H1 (cell line): ENCODE measurements around the gene RPRD1A. TPM values are rescaled to one million over a fixed set of nuclear protein-coding genes. Genes with fewer than 3 reads are reported as not detected.

Source experiments
- CTCF ChIA-PET: fragments of 300-600 bp; sonication (Branson Sonifier 250); formaldehyde crosslinking; loops from one replicate; lab custom pipeline; 2021; ENCODE audit not compliant: partially characterized antibody; lab: Charles Lee
- POLR2A ChIA-PET: fragments of 300-600 bp; sonication (Branson Sonifier 250); formaldehyde crosslinking; loops from one replicate; lab custom pipeline; 2021; ENCODE audit warnings: inconsistent platforms; ENCODE audit not compliant: partially characterized antibody; lab: Charles Lee
- DNase-seq, 2 experiments: peaks; one replicate each; pipeline versions ENCODE4 v3.0.0 to v3.0.0-alpha.2; 2010 to 2022; ENCODE audit warnings: low spot score in 2 of 2, low read depth in 1 of 2, mixed read lengths in 1 of 2
- FAIRE-seq: peaks from 2 replicates; lab custom pipeline; 2011; peaks lifted over from hg19 to GRCh38; lab: Jason Lieb, UNC
- H2AFZ ChIP-seq: 2 replicates; pipeline ENCODE4 v1.8.1; 2012; ENCODE audit warnings: low read length, inconsistent platforms
- H2AK5ac ChIP-seq: 2 replicates; pipeline ENCODE4 v1.6.1; 2013; ENCODE audit warnings: low read depth, low read length
- H2BK120ac ChIP-seq: replicated peaks from 2 replicates; pipeline ENCODE3; 2013; ENCODE audit warnings: low read depth, low read length, inconsistent platforms
- H2BK12ac ChIP-seq: 2 replicates; pipeline ENCODE4 v1.6.1; 2013; ENCODE audit warnings: low read depth, low read length
- H2BK15ac ChIP-seq: 2 replicates; pipeline ENCODE4 v1.6.1; 2013; ENCODE audit warnings: low read length
- H2BK20ac ChIP-seq: 2 replicates; pipeline ENCODE4 v1.6.1; 2013; ENCODE audit warnings: low read length
- H2BK5ac ChIP-seq: 2 replicates; pipeline ENCODE4 v1.6.1; 2013; ENCODE audit warnings: low read depth, low read length
- H3K14ac ChIP-seq: 2 replicates; pipeline ENCODE4 v1.6.1; 2013; ENCODE audit warnings: inconsistent platforms; ENCODE audit not compliant: insufficient read length
- H3K18ac ChIP-seq: 2 replicates; pipeline ENCODE4 v1.6.1; 2013; ENCODE audit warnings: low read length; ENCODE audit errors: extremely low read depth
- H3K23ac ChIP-seq: 2 replicates; pipeline ENCODE4 v1.6.1; 2013; ENCODE audit warnings: inconsistent platforms; ENCODE audit not compliant: insufficient read length
- H3K23me2 ChIP-seq: 2 replicates; pipeline ENCODE4 v1.6.1; 2013; ENCODE audit warnings: low read depth, low read length
- H3K27ac ChIP-seq: 2 replicates; pipeline ENCODE4 v1.6.1; 2011; ENCODE audit warnings: low read depth, low read length, inconsistent platforms
- H3K27me3 ChIP-seq, 4 experiments: replicated peaks in 1 of 4; 1 replicate in 1 of 4; 2 replicates in 3 of 4; pipeline versions ENCODE4 v1.6.1 to v1.8.1; 2011 to 2013; ENCODE audit warnings: low read length in 3 of 4, mild to moderate bottlenecking in 3 of 4, inconsistent platforms in 2 of 4, mixed read lengths in 2 of 4, moderate library complexity in 1 of 4; ENCODE audit not compliant: control insufficient read depth in 3 of 4, insufficient read depth in 3 of 4; ENCODE audit errors: extremely low read depth in 1 of 4
- H3K36me3 ChIP-seq, 4 experiments: 2 replicates each; pipeline versions ENCODE4 v1.6.1 to v1.8.1; 2011 to 2013; ENCODE audit warnings: mild to moderate bottlenecking in 4 of 4, low read length in 3 of 4, moderate library complexity in 2 of 4, control low read depth in 1 of 4, inconsistent platforms in 1 of 4; ENCODE audit not compliant: insufficient read depth in 4 of 4, control insufficient read depth in 2 of 4
- H3K4ac ChIP-seq: replicated peaks from 2 replicates; pipeline ENCODE3; 2013; ENCODE audit warnings: low read length, low read depth, mixed read lengths, inconsistent platforms; ENCODE audit not compliant: insufficient read length
- H3K4me1 ChIP-seq, 4 experiments: replicated peaks in 1 of 4; 1 replicate in 1 of 4; 2 replicates in 3 of 4; pipeline versions ENCODE4 v1.6.1 to v1.8.1; 2011 to 2013; ENCODE audit warnings: low read length in 3 of 4, inconsistent platforms in 2 of 4, mixed read lengths in 1 of 4; ENCODE audit not compliant: insufficient read depth in 4 of 4, control insufficient read depth in 3 of 4
- H3K4me2 ChIP-seq, 2 experiments: 2 replicates each; pipeline versions ENCODE4 v1.6.1 to v1.8.1; 2011 to 2013; ENCODE audit warnings: low read depth in 2 of 2, low read length in 2 of 2, control low read depth in 1 of 2, inconsistent platforms in 1 of 2, mild to moderate bottlenecking in 1 of 2; ENCODE audit not compliant: insufficient read depth in 1 of 2
- H3K4me3 ChIP-seq, 4 experiments: fragments of 200-600, 300-600 bp in 1 of 4; sonication (generic), shearing (Covaris generic), sonication (Bioruptor Twin) in 1 of 4; 2 replicates each; pipeline versions ENCODE4 v1.5.1 to v1.8.1; 2011 to 2016; ENCODE audit warnings: low read length in 4 of 4, low read depth in 3 of 4, control low read depth in 2 of 4, inconsistent platforms in 2 of 4, mild to moderate bottlenecking in 2 of 4, mixed read lengths in 1 of 4, moderate library complexity in 1 of 4; ENCODE audit not compliant: insufficient read depth in 2 of 4; ENCODE audit errors: extremely low read depth in 1 of 4
- H3K56ac ChIP-seq: replicated peaks from 2 replicates; pipeline ENCODE3; 2013; ENCODE audit warnings: low read depth, mild to moderate bottlenecking, mixed read lengths, low read length, inconsistent platforms; ENCODE audit not compliant: insufficient read length
- H3K79me1 ChIP-seq: 2 replicates; pipeline ENCODE4 v1.6.1; 2013; ENCODE audit warnings: low read depth, low read length, control low read depth
- H3K79me2 ChIP-seq, 2 experiments: 2 replicates each; pipeline versions ENCODE4 v1.6.1 to v1.8.1; 2012 to 2013; ENCODE audit warnings: low read length in 2 of 2, mild to moderate bottlenecking in 2 of 2, inconsistent platforms in 1 of 2; ENCODE audit not compliant: insufficient read depth in 2 of 2, control insufficient read depth in 1 of 2
- H3K9ac ChIP-seq, 4 experiments: replicated peaks in 1 of 4; 1 replicate in 1 of 4; 2 replicates in 3 of 4; pipeline versions ENCODE4 v1.6.1 to v1.8.1; 2011 to 2013; ENCODE audit warnings: low read depth in 3 of 4, low read length in 3 of 4, control low read depth in 2 of 4, mild to moderate bottlenecking in 2 of 4, moderate library complexity in 2 of 4, inconsistent platforms in 1 of 4; ENCODE audit errors: extremely low read depth in 1 of 4
- H3K9me3 ChIP-seq, 2 experiments: 2 replicates each; pipeline versions ENCODE4 v1.6.1 to v1.8.1; 2012 to 2013; ENCODE audit warnings: mild to moderate bottlenecking in 2 of 2, moderate library complexity in 2 of 2, control low read depth in 1 of 2, inconsistent platforms in 1 of 2, low read depth in 1 of 2, low read length in 1 of 2, mixed read lengths in 1 of 2; ENCODE audit not compliant: insufficient read depth in 2 of 2
- H4K20me1 ChIP-seq, 2 experiments: replicated peaks in 1 of 2; 2 replicates each; pipeline versions ENCODE3 to v1.8.1; 2011 to 2013; ENCODE audit warnings: inconsistent platforms in 2 of 2, low read length in 2 of 2, mild to moderate bottlenecking in 1 of 2; ENCODE audit not compliant: insufficient read depth in 2 of 2, control insufficient read depth in 1 of 2
- H4K5ac ChIP-seq: 2 replicates; pipeline ENCODE4 v1.6.1; 2013; ENCODE audit warnings: low read length, low read depth, mixed read lengths, inconsistent platforms; ENCODE audit not compliant: insufficient read length
- H4K8ac ChIP-seq: 2 replicates; pipeline ENCODE4 v1.8.0; 2013; ENCODE audit warnings: mild to moderate bottlenecking, moderate library complexity, low read length, inconsistent platforms; ENCODE audit not compliant: insufficient read depth; ENCODE audit errors: extremely low read depth
- H4K91ac ChIP-seq: replicated peaks from 2 replicates; pipeline ENCODE3; 2013; ENCODE audit warnings: low read length, mixed read lengths, inconsistent platforms; ENCODE audit not compliant: insufficient read length
- BCL11A ChIP-seq, 2 experiments: IDR thresholded peaks; one replicate each; pipeline ENCODE4 v1.6.1; 2011; ENCODE audit warnings: low read depth in 2 of 2, low read length in 2 of 2, mild to moderate bottlenecking in 2 of 2
- CBX5 ChIP-seq: fragments of 300-800, 300-1000 bp; sonication (generic); IDR thresholded peaks from 2 replicates; pipeline ENCODE4 v1.7.1; 2016; ENCODE audit warnings: antibody characterized with exemption, low read length, low read depth
- CHD1 ChIP-seq: IDR thresholded peaks from 2 replicates; pipeline ENCODE4 v1.6.1; 2012; ENCODE audit warnings: low read depth, low read length, improper control_type of control experiment
- FOSL1 ChIP-seq: IDR thresholded peaks from 2 replicates; pipeline ENCODE4 v1.6.1; 2011; ENCODE audit warnings: mild to moderate bottlenecking, low read depth, low read length, moderate library complexity; ENCODE audit not compliant: insufficient read depth
- GABPA ChIP-seq: IDR thresholded peaks from 2 replicates; pipeline ENCODE4 v1.6.1; 2011; ENCODE audit warnings: mild to moderate bottlenecking, low read length, moderate library complexity, borderline replicate concordance; ENCODE audit not compliant: insufficient read depth
- PHF8 ChIP-seq: fragments of 200-600 bp; sonication (generic); conservative IDR thresholded peaks from 2 replicates; pipeline ENCODE4 v1.7.1; 2012; ENCODE audit warnings: low read depth, mild to moderate bottlenecking, inconsistent platforms, low read length, moderate library complexity
- RNF2 ChIP-seq: fragments of 200-900, 300-1000 bp; sonication (generic); IDR thresholded peaks from 2 replicates; pipeline ENCODE4 v1.7.1; 2016; ENCODE audit warnings: borderline replicate concordance, low read depth, mild to moderate bottlenecking, antibody characterized with exemption, low read length; ENCODE audit not compliant: poor library complexity, severe bottlenecking; ENCODE audit errors: missing control alignments
- SP2 ChIP-seq: IDR thresholded peaks from 2 replicates; pipeline ENCODE4 v1.6.1; 2012; ENCODE audit warnings: mild to moderate bottlenecking, low read length, inconsistent platforms
- TCF12 ChIP-seq: IDR thresholded peaks from 2 replicates; pipeline ENCODE4 v1.6.1; 2011; ENCODE audit warnings: low read depth, mild to moderate bottlenecking, low read length
- YY1 ChIP-seq: IDR thresholded peaks from 2 replicates; pipeline ENCODE4 v1.6.1; 2011; ENCODE audit warnings: low read depth, mild to moderate bottlenecking, low read length
- WGBS, 2 experiments: shearing (Covaris generic) in 1 of 2; methylation state at CpG; one replicate each; pipeline versions ENCODE4 v1.1.6 to v1.1.7; 2013 to 2015; ENCODE audit warnings: low lambda C conversion rate in 2 of 2, mixed read lengths in 2 of 2, inconsistent platforms in 1 of 2, low coverage in 1 of 2, missing lambda C conversion rate in 1 of 2; ENCODE audit not compliant: insufficient replicate concordance in 2 of 2, insufficient coverage in 1 of 2, insufficient read length in 1 of 2; ENCODE audit errors: extremely low coverage in 1 of 2, missing lambda C conversion rate in 1 of 2; 5-methylcytosine and 5-hydroxymethylcytosine counted together
- polyA plus RNA-seq, 7 experiments: library from polyadenylated mRNA; depleted of rRNA in 3 of 7; stranded (reverse) in 5 of 7; unstranded in 2 of 7; fragments of >200 nt in 5 of 7; fragments of 200-250 nt in 2 of 7; gene quantifications; 1 replicate in 5 of 7; 2 replicates in 1 of 7; 4 replicates in 1 of 7; pipeline versions ENCODE4 v1.2.1 to v1.2.3, GENCODE V29; 2011 to 2013; ENCODE audit warnings: missing spikeins in 2 of 7, mixed read lengths in 2 of 7
- total RNA-seq: library from RNA; stranded (reverse); fragmentation: NEBNext Ultra II Directional; extraction: Animal tissue kit (Norgen Biotek cat#: 25700); gene quantifications from 2 replicates; pipeline ENCODE4 v1.2.1, GENCODE V29; 2021

RPRD1A gene
- total and polyA plus RNA-seq, 2 of the 8 experiments (the other 6 are each of a cell fraction or from before 2014, with no cell fraction given), result 40.5 to 106 TPM

DNA sequence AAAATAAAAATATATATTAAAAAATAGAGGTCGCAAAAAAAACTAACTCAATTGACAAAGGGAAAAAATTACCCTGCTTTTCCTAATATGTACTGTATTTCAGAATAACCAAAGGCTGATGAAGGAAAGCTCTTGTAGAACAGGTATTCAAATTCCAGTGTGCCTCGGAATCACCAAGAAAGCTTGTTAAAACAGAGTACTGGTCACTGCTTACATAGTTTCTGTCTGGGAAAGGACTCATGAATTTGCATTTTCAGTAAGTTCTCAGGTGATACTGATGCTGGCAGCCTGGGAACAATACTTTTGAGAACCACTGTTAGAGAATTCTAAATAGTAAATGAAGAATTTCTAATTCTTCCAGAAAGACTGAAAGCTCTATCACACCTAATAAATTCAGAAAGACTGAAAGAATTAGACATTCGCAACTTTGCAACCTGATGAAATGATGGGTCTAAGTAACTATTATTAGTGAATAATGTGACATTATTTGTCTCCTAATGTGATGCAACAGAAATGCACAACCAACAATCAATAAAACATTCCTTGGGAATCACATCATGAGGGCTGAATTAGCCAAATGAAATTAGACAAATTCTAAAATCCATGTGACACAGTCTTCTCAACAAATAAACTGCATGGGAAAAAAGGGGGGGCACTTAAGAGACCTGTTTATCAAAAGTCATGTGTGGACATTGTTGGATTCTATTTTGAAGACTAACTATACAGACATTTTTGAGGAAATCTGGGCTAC, 21.9 kb downstream of the RPRD1A start:
- Histone ChIP-seq H2AK5ac (no peak overlapping the region), H3K27ac (no peak overlapping the region), H3K18ac (no peak overlapping the region), H4K20me1 (peaks cover 13 to 14% of the 10 kb centered on the region in 2 experiments), H2BK5ac (no peak overlapping the region), H4K8ac (no peak overlapping the region), H3K23me2 (no peaks in the 10 kb centered on the region), H3K4ac (no peak overlapping the region), H2BK12ac (no peak overlapping the region), H3K27me3 (no peaks in the 10 kb centered on the region), H3K9me3 (no peaks in the 10 kb centered on the region), H3K9ac (no peak overlapping the region), H3K56ac (no peak overlapping the region), H4K5ac (no peak overlapping the region), H3K4me1 (peaks cover 0 to 7% (median 5%) of the 10 kb centered on the region in 4 experiments; a peak in 4 of 7 replicates), H3K79me1 (peaks cover 7% of the 10 kb centered on the region), H2BK20ac (no peak overlapping the region), H2BK15ac (no peak overlapping the region), H3K23ac (no peak overlapping the region), H4K91ac (no peak overlapping the region), H2AFZ (no peak overlapping the region), H2BK120ac (no peak overlapping the region), H3K36me3 (peaks cover 0 to 3% (median under 1%) of the 10 kb centered on the region in 4 experiments; a peak in 1 of 8 replicates), H3K79me2 (peaks cover 28 to 100% of the 10 kb centered on the region in 2 experiments), H3K14ac (no peak overlapping the region), H3K4me3 (no peak overlapping the region), H3K4me2 (no peak overlapping the region)
- DNase-seq (no peak), FAIRE-seq (no peak)
- ChIA-PET POLR2A (interaction anchor here (0.6 to 1.2 kb wide), 3 partner anchors 17 to 84 kb away, joined by 3 read pairs; partner anchors contain the start of genes ELP2 and SLC39A6), CTCF (no interaction called here)
- WGBS, 2 experiments, result 86% methylated on average over 3 of the region's 3 CpGs; no CpG with 5 or more reads in 1 of the 2 experiments
- TF ChIP-seq RNF2 (no peak), TCF12 (no peak), CBX5 (no peak), YY1 (no peak), PHF8 (no peak), BCL11A (IDR thresholded peaks at IDR 0.05; ENCODE audit: low read depth in 2 of 2, low read length in 2 of 2) (no peak), FOSL1 (no peak), SP2 (no peak), GABPA (no peak), CHD1 (no peak)
